RWPE2 (cell line): ENCODE results near the gene KCNAB1.

Experiments
- ATAC-seq: fragments of 200-7000 bp; cut with Tn5 transposase; 3 replicates; pipeline ENCODE4 v1.9.1; 2021; ENCODE audit warnings: low read depth
- DNase-seq: peaks from one replicate; pipeline ENCODE4 v3.0.0-alpha.2; 2020; ENCODE audit warnings: low spot score
- H3K27ac ChIP-seq: fragments of 450-650 bp; 2 replicates; pipeline ENCODE4 v1.5.1; 2017; ENCODE audit warnings: mild to moderate bottlenecking; ENCODE audit not compliant: poor library complexity, severe bottlenecking
- H3K27me3 ChIP-seq: fragments of 250-450 bp; sonication (Bioruptor Pico); 2 replicates; pipeline ENCODE4 v1.5.1; 2021; ENCODE audit warnings: mild to moderate bottlenecking, moderate library complexity; ENCODE audit not compliant: insufficient read depth, poor library complexity, severe bottlenecking
- H3K36me3 ChIP-seq: fragments of 250-450 bp; sonication (Bioruptor Pico); 2 replicates; pipeline ENCODE4 v1.5.1; 2020; ENCODE audit warnings: low read depth, mild to moderate bottlenecking, moderate library complexity
- H3K4me1 ChIP-seq: fragments of 250-450 bp; sonication (Bioruptor Pico); 2 replicates; pipeline ENCODE4 v1.5.1; 2021; ENCODE audit warnings: mild to moderate bottlenecking, moderate library complexity; ENCODE audit not compliant: insufficient read depth, poor library complexity, severe bottlenecking
- H3K4me3 ChIP-seq: fragments of 250-450 bp; sonication (Bioruptor Pico); 2 replicates; pipeline ENCODE4 v1.5.1; 2021; ENCODE audit warnings: mild to moderate bottlenecking, moderate library complexity; ENCODE audit not compliant: severe bottlenecking
- H3K9me3 ChIP-seq: fragments of 250-450 bp; sonication (Bioruptor Pico); 2 replicates; pipeline ENCODE4 v1.5.1; 2021; ENCODE audit warnings: mild to moderate bottlenecking, moderate library complexity; ENCODE audit not compliant: severe bottlenecking
- CTCF ChIP-seq: fragments of 450-650 bp; IDR thresholded peaks from one replicate; pipeline ENCODE4 v1.5.1; 2017; ENCODE audit warnings: mild to moderate bottlenecking, moderate library complexity; ENCODE audit not compliant: poor library complexity, severe bottlenecking

KCNAB1 gene

GRCh38 chr3:156448300-156448699 lies 327.9 kb downstream of the KCNAB1 start:
- H3K9me3 ChIP-seq, result no peaks in the 10 kb centered on the region
- H3K4me3 ChIP-seq, result no peak overlapping the region
- peaks cover 3% of the 10 kb centered on the region for H3K27me3 ChIP-seq
- no peaks in the 10 kb centered on the region for H3K36me3 ChIP-seq
- H3K4me1 ChIP-seq, result no peaks in the 10 kb centered on the region
- ATAC-seq, result peak; percentile 48; the same call in 1 of the 3 replicates
- TF ChIP-seq CTCF, result peak; percentile 23
- DNase-seq, result no peak
- no peak overlapping the region for H3K27ac ChIP-seq

GRCh38 chr3:156449710-156450574 lies 329.6 kb downstream of the KCNAB1 start:
- no peak overlapping the region for H3K27ac ChIP-seq
- H3K27me3 ChIP-seq, result peaks cover 3% of the 10 kb centered on the region
- no peaks in the 10 kb centered on the region for H3K9me3 ChIP-seq
- ATAC-seq (peak; percentile 77; the same call in 2 of the 3 replicates), DNase-seq (no peak)
- peak; percentile 66 for TF ChIP-seq CTCF
- no peaks in the 10 kb centered on the region for H3K36me3 ChIP-seq
- no peak overlapping the region for H3K4me3 ChIP-seq
- H3K4me1 ChIP-seq, result no peaks in the 10 kb centered on the region

GRCh38 chr3:156455839-156456238 lies 335.5 kb downstream of the KCNAB1 start:
- no peak for TF ChIP-seq CTCF
- DNase-seq, result no peak
- no peak for ATAC-seq
- Histone ChIP-seq H3K4me3 (no peak overlapping the region), H3K36me3 (no peaks in the 10 kb centered on the region), H3K4me1 (no peaks in the 10 kb centered on the region), H3K27me3 (no peaks in the 10 kb centered on the region), H3K9me3 (no peaks in the 10 kb centered on the region), H3K27ac (no peak overlapping the region)

GRCh38 chr3:156456771-156457224 lies 336.4 kb downstream of the KCNAB1 start:
- Histone ChIP-seq H3K27me3 (no peaks in the 10 kb centered on the region), H3K4me1 (no peaks in the 10 kb centered on the region), H3K36me3 (no peaks in the 10 kb centered on the region), H3K4me3 (no peak overlapping the region), H3K9me3 (no peaks in the 10 kb centered on the region), H3K27ac (no peak overlapping the region)
- no peak for TF ChIP-seq CTCF
- DNase-seq (no peak), ATAC-seq (no peak)

DNA sequence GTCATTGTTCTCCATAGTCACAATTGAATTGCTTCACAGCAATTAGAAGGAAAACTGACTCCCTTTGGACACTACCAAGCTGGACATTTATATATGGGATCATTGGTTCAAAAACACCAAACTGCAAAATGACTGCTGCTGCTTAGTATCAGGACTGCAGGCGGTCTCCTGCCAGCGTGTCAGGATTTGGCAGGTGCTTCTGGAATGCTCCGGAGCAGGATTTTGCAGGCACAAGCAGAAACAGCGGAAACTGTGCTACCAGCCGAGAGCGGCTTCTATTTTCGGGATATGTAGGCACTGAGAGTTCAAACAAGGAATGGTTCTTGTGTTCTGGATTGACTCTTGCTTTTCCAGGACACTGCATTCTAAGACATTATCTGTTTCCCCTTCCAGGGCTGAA lies 339.1 kb downstream of the KCNAB1 start:
- no peak for TF ChIP-seq CTCF

More for the DNA sequence above, 339.1 kb downstream of the KCNAB1 start:
- H3K9me3 ChIP-seq, result no peaks in the 10 kb centered on the region
- DNase-seq (no peak), ATAC-seq (no peak)
- no peaks in the 10 kb centered on the region for H3K4me1 ChIP-seq
- H3K4me3 ChIP-seq, result no peak overlapping the region
- H3K27me3 ChIP-seq, result no peaks in the 10 kb centered on the region
- no peak overlapping the region for H3K27ac ChIP-seq
- no peaks in the 10 kb centered on the region; the same call in 1 of the 2 replicates for H3K36me3 ChIP-seq
